Upper lobe of right lung (tissue), 1 donor: Measurements from ENCODE around the gene PAX5. TPM values are rescaled to one million over a fixed set of nuclear protein-coding genes. Genes with fewer than 3 reads are reported as not detected.
A peak's percentile ranks its signal among the peaks of the same experiment; 100 is the strongest.

ENCODE experiments used
- ATAC-seq: fragments of 200-7000 bp; cut with Tn5 transposase; one replicate; pipeline ENCODE4 v1.9.1; 2020; ENCODE audit warnings: mild to moderate bottlenecking, moderate library complexity
- DNase-seq: peaks from one replicate; pipeline ENCODE4 v3.0.0-alpha.2; 2020
- H3K27ac ChIP-seq: fragments of 200-600 bp; one replicate; pipeline ENCODE4 v1.8.0; 2022
- H3K27me3 ChIP-seq: fragments of 200-600 bp; one replicate; pipeline ENCODE4 v1.8.0; 2022; ENCODE audit warnings: mild to moderate bottlenecking
- H3K36me3 ChIP-seq: fragments of 200-600 bp; one replicate; pipeline ENCODE4 v1.8.0; 2022
- H3K4me1 ChIP-seq: fragments of 200-600 bp; one replicate; pipeline ENCODE4 v1.8.0; 2022
- H3K4me3 ChIP-seq: fragments of 200-600 bp; one replicate; pipeline ENCODE4 v1.8.0; 2022; ENCODE audit warnings: mild to moderate bottlenecking
- H3K9me3 ChIP-seq: fragments of 200-600 bp; one replicate; pipeline ENCODE4 v1.8.0; 2022
- intact Hi-C: fragments of 100-400 bp; cut with DNase I; formaldehyde crosslinking; loops from one replicate; pipeline ENCODE4 v1.11.0; 2022
- total RNA-seq: library from RNA; stranded (reverse); fragmentation: NEBNext Ultra II Directional; extraction: Animal tissue kit (Norgen Biotek cat#: 25700); gene quantifications from one replicate; pipeline ENCODE4 v1.2.1, GENCODE V29; 2021
- TF ChIP-seq, protein P1 (sequence below): fragments of 200-600 bp; IDR thresholded peaks from one replicate; pipeline ENCODE4 v1.8.0; 2022; ENCODE audit warnings: antibody characterized with exemption
- donor health status: DM: no; HTN: yes; CAD: no; lungs with severe emphysema.

PAX5 gene
- total RNA-seq, 1 donor from 2014 or later = 0.23 TPM

DNA sequence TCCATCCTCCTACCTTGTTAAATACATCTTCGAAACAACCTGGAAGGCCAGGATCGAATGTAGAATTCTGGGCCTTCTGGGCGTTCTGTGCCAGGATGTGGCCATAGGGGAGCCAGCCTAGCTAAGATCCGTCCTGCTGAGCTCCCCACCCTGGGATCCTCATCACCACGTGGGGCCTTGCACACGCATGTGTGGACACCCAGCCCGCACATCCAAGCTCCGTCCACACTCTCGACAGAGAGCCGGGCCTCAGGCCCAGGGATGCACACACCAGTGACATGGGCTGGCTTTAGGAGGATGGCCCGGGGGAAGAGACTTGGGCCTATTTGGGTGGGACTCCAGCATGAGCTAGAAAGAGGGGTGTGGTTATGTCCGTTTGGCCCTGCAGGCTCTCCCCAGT lies 154.0 kb downstream of the PAX5 start:
- intact Hi-C loops = no loop called here
- no peaks in the 10 kb centered on the region for H3K9me3 ChIP-seq
- ATAC-seq = no peak
- H3K4me3 ChIP-seq = no peak overlapping the region
- H3K27me3 ChIP-seq = peaks cover 7% of the 10 kb centered on the region
- H3K36me3 ChIP-seq = no peaks in the 10 kb centered on the region
- H3K27ac ChIP-seq = no peak overlapping the region
- TF ChIP-seq, protein P1, sequence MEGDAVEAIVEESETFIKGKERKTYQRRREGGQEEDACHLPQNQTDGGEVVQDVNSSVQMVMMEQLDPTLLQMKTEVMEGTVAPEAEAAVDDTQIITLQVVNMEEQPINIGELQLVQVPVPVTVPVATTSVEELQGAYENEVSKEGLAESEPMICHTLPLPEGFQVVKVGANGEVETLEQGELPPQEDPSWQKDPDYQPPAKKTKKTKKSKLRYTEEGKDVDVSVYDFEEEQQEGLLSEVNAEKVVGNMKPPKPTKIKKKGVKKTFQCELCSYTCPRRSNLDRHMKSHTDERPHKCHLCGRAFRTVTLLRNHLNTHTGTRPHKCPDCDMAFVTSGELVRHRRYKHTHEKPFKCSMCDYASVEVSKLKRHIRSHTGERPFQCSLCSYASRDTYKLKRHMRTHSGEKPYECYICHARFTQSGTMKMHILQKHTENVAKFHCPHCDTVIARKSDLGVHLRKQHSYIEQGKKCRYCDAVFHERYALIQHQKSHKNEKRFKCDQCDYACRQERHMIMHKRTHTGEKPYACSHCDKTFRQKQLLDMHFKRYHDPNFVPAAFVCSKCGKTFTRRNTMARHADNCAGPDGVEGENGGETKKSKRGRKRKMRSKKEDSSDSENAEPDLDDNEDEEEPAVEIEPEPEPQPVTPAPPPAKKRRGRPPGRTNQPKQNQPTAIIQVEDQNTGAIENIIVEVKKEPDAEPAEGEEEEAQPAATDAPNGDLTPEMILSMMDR = no peak
- H3K4me1 ChIP-seq = no peaks in the 10 kb centered on the region
- DNase-seq = peak; percentile 46

DNA sequence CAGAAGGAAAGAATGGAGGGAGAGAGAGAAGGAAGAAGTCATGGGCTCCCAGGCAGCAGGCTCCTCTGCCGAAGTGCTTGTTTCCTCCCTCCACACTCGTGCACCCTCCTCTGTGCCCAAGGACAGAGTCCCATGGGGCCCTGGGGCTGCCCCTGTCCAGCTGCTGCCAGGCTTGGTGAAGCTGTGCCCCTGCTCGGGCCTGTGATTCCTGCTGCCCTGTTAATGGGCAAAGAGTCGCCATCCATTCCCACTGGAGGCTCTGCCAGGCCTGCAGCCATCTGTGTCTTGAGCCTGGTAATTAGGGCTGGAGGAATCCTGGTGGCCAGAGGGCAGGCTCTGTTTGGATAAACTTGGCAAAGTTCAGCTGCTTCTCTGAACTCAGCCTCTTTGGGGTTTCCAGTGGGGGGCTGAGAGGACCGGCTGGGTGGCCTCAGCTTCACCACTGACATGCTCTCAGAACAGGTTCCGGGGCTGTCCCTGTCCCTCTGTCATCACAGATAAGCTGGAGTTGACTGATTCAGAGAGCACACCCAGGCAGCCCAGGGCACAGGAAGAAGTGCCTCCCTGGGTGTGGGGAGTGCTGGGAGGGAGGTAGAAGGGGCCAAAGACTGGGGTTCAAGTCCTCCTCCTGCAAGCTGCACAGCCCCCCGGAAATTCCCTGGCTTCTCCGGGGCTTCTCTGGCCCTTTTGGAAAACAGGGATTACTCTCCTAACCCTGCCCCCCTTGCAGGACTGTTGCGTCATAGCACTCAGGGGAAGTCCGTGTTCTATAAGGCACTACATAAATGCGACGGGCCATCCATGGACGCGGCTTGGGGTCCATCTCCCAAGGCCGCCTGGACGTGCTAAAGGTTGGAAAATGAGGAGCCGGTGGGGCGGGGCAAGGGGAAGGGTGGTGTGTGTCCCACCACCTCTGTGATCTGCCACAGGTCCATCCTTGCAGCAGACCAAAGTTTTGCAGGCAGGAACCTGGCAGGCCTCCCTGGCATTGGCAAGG lies 154.8 kb downstream of the PAX5 start:
- intact Hi-C loops = no loop called here
- TF ChIP-seq, protein P1 = no peak

DNA sequence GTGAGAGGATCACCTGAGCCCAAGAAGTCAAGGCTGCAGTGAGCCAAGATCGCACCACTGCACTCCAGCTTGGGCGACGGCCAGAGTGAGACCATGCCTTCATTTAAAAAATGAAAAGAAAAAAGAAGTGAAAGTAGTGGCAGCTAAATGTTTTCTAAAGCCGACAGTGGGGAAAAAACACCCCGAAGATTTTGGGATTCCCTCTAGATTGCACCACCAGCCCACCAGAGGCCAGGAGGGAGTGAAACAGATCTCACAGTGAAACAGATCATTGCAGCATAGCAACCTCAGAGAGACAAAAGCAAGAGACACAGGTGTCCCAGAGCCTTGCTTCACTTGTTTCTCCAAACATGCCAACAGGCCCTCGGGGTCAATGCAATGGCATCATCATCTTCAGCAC lies 156.8 kb downstream of the PAX5 start:
- DNase-seq = peak; percentile 51
- no peaks in the 10 kb centered on the region for H3K36me3 ChIP-seq
- intact Hi-C loops = no loop called here

More for the DNA sequence above, 154.8 kb downstream of the PAX5 start:
- DNase-seq = no peak
- Histone ChIP-seq H3K4me1 (no peaks in the 10 kb centered on the region), H3K27me3 (peaks cover 3% of the 10 kb centered on the region), H3K4me3 (no peak overlapping the region), H3K27ac (no peak overlapping the region), H3K9me3 (no peaks in the 10 kb centered on the region), H3K36me3 (no peaks in the 10 kb centered on the region)
- ATAC-seq = no peak

DNA sequence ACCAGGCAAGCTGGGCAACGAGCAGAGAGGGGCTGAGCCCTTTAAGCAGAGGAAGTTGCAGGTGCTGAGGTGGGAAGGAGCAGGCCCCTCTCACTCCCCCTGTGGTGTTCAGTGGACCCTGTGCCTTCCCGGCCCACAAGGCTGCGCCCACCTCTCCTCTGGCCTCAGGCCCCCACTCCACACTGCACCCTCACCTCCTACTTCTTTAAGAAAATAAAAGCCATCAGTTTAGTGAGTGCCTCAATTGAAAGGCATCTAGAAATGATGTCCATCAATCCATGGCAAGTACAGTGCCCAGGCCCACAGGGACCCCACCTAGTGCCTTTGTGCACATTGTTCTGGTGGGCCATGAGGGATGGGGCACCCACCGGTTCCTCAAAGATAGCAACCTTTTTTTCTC lies 158.0 kb downstream of the PAX5 start:
- no peak overlapping the region for H3K4me3 ChIP-seq
- TF ChIP-seq, protein P1 = no peak
- intact Hi-C loops = no loop called here

More for the DNA sequence above, 156.8 kb downstream of the PAX5 start:
- TF ChIP-seq, protein P1 = no peak
- no peak for ATAC-seq
- H3K9me3 ChIP-seq = no peaks in the 10 kb centered on the region
- H3K27me3 ChIP-seq = no peaks in the 10 kb centered on the region
- no peak overlapping the region for H3K27ac ChIP-seq
- H3K4me1 ChIP-seq = no peaks in the 10 kb centered on the region
- H3K4me3 ChIP-seq = no peak overlapping the region

DNA sequence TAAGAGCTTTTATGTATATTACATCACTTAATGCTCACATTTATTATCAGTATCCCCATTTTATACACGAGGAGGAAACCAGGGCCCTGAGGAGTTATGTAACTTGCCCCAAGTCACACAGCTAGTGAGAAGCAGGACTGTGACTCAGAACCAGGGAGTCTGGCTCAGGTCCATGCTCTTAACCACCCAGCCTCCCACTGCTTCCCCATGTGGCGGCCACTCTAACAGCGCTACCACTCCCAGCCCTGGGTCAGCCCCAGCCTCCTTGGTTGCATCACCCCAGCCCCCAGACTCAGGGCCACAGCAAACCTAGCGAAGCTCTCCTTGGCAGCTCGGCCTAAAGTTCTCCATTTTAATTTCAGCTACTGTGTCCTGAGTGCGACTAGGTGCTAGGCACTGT lies 159.1 kb downstream of the PAX5 start:
- Histone ChIP-seq H3K4me1 (no peaks in the 10 kb centered on the region), H3K36me3 (no peaks in the 10 kb centered on the region), H3K9me3 (no peaks in the 10 kb centered on the region), H3K4me3 (no peak overlapping the region), H3K27me3 (no peaks in the 10 kb centered on the region), H3K27ac (no peak overlapping the region)
- ATAC-seq (peak; percentile 50), DNase-seq (peak; percentile 64)
- TF ChIP-seq, protein P1 = no peak
- intact Hi-C loops = no loop called here

More for the DNA sequence above, 158.0 kb downstream of the PAX5 start:
- ATAC-seq (no peak), DNase-seq (peak; percentile 46)
- Histone ChIP-seq H3K36me3 (no peaks in the 10 kb centered on the region), H3K9me3 (no peaks in the 10 kb centered on the region), H3K27ac (no peak overlapping the region), H3K27me3 (no peaks in the 10 kb centered on the region), H3K4me1 (no peaks in the 10 kb centered on the region)
